Measurements from ENCODE around the gene SLC44A5.
"Not testable (repeated sequence)": the region's sequence is repeated elsewhere in the genome, so short reads cannot be mapped to it uniquely, and the experiment has no call there.

SLC44A5 gene

DNA sequence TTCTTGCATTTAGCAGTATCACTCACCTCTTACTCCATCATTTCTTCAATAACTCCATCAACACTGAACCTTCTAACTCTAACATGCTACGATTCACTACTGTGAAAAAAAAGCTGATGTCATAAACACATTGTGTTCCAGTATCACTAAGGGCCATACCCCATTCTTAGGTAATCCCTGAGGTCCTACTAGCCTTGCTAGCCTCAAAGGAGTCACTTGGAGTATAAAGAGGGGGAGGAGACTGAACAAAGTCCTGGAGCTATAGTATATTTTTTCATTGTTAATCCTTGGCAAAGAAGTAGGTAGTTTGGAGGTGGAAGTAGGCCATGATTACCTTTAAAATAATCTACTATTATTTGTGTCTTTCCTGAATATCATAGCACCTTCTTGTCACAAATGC, at the start of gene SLC44A5:
TSS of gene SLC44A5 (minus strand) at position 101 of the 400 bp plus-strand sequence. CDS start 69,667 bp downstream, outside the sequence.
- DNase-seq (ENCODE audit: low read depth), result no peak

- DNase-seq (ENCODE audit: low read depth), result no peak
These were observed 45.0 kb upstream of the SLC44A5 start for GRCh38 chr1:75655931-75656330.

- DNase-seq (ENCODE audit: low read depth), result not testable (repeated sequence)
These were observed 36.3 kb upstream of the SLC44A5 start for GRCh38 chr1:75647183-75647582.

DNA sequence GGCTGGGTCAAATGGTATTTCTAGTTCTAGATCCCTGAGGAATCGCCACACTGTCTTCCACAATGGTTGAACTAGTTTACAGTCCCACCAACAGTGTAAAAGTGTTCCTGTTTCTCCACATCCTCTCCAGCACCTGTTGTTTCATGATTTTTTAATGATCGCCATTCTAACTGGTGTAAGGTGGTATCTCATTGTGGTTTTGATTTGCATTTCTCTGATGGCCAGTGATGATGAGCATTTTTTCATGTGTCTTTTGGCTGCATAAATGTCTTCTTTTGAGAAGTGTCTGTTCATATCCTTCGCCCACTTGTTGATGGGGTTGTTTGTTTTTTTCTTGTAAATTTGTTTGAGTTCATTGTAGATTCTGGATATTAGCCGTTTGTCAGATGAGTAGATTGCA, 34.2 kb upstream of the SLC44A5 start:
- DNase-seq (ENCODE audit: low read depth), result not testable (repeated sequence)

DNA sequence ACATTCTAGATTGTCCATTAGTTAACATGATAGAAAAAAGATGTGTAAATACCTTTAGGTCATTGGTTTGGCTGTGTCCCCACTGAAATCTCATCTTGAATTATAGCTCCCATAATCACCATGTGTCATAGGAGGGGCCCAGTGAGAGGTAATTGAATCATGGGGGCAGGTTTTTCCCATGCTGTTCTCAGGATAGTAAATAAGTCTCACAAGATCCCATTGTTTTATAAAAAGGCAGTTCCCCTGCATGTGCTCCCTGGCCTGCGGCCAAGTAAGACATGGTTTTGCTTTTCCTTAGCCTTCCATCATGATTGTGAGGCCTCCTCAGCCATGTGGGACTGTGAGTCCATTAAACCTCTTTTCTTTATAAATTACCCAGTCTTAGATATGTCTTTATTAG, 32.5 kb upstream of the SLC44A5 start:
- no peak for DNase-seq (ENCODE audit: low read depth)

- no peak for DNase-seq (ENCODE audit: low read depth)
These were observed 30.4 kb upstream of the SLC44A5 start for GRCh38 chr1:75641325-75641724.

GRCh38 chr1:75640137-75640536, 29.2 kb upstream of the SLC44A5 start:
- no peak for DNase-seq (ENCODE audit: low read depth)

- DNase-seq (ENCODE audit: low read depth), result peak; percentile 39
These were observed 21.5 kb upstream of the SLC44A5 start for GRCh38 chr1:75632350-75632949.

GRCh38 chr1:75630998-75631397, 20.1 kb upstream of the SLC44A5 start:
- no peak for DNase-seq (ENCODE audit: low read depth)

DNA sequence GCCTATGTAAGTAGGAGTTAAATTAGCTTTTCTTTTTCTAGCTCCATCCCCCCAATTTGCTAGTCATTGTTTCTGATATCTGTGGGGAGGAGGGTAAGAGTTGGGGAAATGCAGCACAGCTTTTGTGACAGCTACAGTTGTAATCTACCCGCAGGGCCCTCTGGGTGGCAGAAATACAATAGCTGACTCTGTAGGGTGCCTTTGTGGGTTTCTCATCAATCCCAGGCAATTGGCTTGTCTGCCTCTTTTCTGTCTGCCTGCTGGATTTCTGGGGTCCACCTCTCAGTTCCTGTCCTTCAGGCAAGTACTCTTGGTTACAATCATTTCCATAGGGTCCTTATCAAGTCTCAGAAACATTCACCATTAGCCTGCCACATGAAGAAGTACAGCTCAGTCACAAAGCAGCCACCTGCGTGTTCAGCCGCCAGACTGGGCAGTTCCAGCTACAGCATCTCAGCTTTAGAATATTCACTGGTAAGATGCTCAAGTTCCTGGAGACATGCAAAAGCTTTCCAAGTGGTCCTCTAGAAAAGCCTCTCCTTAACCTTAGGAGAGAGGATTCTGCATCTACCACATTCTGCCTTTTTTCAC, 19.2 kb upstream of the SLC44A5 start:
- DNase-seq (ENCODE audit: low read depth), result no peak

GRCh38 chr1:75625795-75626194, 14.9 kb upstream of the SLC44A5 start:
- no peak for DNase-seq (ENCODE audit: low read depth)

DNA sequence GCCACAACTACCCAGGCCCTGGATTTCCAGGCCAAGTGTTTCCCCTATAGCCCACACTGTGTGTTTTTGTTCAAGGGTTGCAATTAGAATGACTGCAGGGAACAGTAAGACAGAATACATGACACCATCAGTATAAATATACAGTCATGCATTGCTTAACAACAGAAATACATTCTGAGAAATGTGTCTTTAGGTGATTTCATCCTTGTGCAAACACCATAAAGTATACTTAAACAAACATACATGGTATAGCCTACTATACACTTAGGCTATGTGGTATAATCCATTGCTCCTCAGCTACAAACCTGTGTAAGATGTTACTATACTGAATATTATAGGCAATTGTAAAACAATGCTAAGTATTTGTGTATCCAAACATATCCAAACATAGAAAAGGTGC, 7.5 kb upstream of the SLC44A5 start:
- no peak for DNase-seq (ENCODE audit: low read depth)

- peak; percentile 58 for DNase-seq (ENCODE audit: low read depth)
These were observed 5.8 kb upstream of the SLC44A5 start for GRCh38 chr1:75616436-75617433.

DNA sequence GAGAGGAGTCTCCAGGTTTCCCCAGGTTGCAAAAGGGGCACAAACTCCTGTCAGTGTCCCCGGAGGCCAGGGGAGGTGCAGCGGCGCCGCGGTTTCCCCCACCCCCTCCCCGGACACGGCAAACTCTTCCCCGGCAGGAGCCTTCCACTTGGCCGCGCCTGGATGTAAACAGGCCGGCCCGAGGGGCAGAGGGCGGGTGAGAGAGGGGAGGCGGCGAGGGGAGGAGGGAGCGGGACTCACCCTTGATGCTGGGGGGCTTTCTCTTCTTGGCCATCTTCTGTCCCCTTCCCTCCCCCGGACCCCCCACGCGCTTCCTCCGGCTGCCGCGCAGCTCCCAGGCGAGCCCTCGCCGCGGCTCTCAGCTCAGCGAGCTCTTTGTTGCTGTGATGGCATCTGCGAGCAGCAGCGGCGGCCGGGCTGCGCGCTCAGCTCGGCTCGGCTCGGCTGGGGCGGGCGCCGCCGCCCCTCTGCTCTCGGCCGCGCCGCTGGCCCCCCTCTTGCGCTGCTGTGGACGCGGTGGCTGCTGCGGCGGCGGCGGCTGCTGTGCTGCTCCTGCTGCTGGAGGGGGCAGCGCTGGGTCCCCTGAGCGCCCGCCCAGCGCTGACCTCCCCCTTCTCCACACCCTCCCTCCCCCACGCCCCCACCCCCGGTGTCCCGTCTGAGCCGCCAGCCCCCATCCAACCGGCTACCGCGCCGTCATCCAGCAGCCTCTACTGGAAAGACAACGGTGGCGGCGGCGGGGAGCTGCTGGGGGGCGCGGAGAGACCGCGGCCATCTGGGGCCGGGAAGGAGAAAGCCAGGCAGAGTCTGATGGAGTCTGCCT, 4.9 kb upstream of the SLC44A5 start:
- DNase-seq (ENCODE audit: low read depth), result peak; percentile 52

DNA sequence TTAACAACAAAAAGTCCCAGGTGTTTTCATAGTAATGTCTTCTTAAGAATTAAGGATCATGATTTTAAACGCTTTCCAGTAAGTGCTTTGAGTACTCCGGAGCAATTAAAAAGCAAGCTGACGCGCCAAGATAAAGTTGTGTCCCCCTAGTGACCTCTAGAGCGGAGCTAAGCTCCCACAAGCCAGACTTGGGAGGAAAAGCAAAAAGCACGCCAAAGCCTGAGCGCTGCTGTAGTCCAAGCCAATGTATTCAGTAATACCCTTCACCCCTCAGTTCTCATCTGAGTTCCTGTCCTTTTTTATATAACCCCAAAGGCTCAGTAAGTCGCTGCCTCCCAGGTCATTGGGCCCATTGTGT, 3.5 kb upstream of the SLC44A5 start:
- DNase-seq (ENCODE audit: low read depth), result no peak

DNA sequence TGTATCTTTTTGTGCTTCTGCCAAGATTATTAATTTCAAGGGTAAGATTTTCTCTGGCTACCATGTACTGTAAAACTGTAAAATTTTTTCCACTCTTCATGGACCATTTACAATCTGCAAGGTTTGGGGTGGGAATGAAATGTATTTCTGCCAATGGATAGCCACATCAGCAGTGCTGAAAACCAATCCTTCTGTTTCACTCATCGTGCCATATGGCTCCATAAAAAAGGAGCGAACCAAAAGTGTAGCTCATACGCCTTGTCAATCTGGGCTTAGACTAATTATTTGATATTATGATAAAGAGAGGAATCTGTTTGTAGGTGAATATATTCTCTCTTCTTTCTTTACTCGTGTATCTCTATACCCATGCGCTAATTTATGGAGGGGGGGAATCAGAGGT, 3.0 kb upstream of the SLC44A5 start:
- DNase-seq (ENCODE audit: low read depth), result no peak

DNA sequence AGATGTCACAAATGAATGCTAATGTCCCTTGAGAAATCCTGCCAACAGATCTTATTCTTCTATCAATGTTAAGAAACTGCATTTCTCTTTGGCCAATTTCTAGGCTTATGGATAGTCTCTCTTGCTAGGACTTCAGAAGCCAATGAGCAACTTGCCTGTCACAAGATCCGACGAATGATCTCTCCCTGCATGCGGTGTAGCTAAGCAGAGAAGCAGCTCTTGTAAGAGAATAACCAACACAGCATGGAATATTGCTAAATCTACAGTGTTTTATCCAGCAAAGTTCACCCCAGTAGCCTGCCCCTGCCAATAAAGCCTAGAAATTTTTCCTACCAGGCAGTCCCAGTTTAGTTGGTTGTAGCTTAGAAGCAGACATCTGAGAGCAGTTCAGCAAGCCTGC, 2.1 kb upstream of the SLC44A5 start:
- no peak for DNase-seq (ENCODE audit: low read depth)

DNA sequence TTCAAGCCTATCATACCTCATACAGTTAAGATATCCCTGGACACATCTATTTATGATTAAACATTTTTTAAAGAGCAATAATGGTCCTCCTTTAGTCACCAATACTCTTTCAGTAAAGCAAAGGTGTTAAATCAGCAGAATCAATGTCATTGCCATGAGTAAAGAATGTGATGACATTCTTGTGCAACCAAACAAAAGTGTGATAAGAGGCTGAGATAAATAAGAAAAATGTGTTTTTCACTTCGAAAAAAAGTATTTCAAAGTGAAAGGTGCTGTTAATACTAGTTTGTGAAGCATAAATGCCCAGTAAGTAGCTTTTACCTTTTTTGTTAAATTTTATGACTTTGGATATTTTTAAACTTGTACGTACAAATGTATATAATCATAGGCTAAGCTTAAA, 8.4 kb downstream of the SLC44A5 start:
- no peak for DNase-seq (ENCODE audit: low read depth)

- DNase-seq (ENCODE audit: low read depth), result no peak
These were observed 10.1 kb downstream of the SLC44A5 start for GRCh38 chr1:75600781-75601180.

- no peak for DNase-seq (ENCODE audit: low read depth)
These were observed 16.6 kb downstream of the SLC44A5 start for GRCh38 chr1:75594327-75594726.

- DNase-seq (ENCODE audit: low read depth), result not testable (repeated sequence)
These were observed 17.5 kb downstream of the SLC44A5 start for GRCh38 chr1:75593457-75593856.

DNA sequence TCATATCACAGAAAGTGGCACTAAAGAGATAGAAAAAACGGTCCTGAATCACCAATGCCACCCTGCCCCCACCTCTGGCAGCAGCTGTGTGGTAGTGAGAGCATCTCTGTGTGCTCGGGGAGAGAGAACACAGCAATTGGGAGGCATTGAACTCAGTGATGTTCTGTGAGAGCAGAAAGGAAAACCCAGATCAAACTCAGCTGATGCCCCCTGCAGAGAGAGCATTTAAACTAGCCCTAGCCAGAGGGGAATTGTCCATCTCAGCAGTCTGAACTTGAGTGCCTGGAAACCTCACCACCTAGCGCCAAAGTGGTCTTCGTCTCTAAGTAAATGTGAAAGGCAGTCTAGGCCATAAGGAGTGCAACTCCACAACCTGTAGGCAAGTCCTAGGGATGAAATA, 21.3 kb downstream of the SLC44A5 start:
- DNase-seq (ENCODE audit: low read depth), result no peak
